ENCODE measurements around the gene CANX.
"Not testable (repeated sequence)": the region's sequence is repeated elsewhere in the genome, so short reads cannot be mapped to it uniquely, and the experiment has no call there.

DNA sequence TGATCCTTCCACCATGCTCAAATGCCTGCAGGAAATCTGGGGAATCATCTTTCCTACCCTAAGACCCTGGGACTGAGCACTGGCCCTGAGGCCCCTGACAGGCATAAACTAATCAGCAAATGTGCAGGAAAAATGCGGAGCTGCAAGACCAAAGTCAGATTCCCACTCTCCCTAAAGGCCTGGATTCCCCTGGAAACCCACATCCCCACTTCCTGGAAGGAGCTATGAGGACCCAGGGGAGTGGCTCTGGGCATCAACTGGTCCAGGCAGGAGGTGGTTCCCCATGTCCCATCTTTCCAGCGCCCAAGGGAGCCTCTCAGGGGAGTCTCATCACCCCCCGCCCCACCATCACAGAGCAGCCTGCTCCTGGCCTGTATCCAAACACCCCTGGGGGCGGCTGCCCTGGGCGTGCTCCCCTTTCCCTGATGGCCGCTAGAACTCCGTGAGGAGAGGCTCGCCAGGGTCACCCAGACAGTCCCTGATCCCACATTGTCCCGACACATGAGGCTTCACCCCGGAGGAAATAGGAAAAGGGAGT lies 49.5 kb upstream of the CANX start:
- not testable (repeated sequence) for TF ChIP-seq CTCF (IDR thresholded peaks at IDR 0.05; ENCODE audit: low read length); EZH2 (optimal IDR thresholded peaks at IDR 0.05; ENCODE audit: low read depth, low read length); EZH2phosphoT487 (IDR thresholded peaks at IDR 0.05; ENCODE audit: low read length)
